ENCODE data around the gene PKP3.

The PKP3 gene

GRCh38 chr11:403761-404431 is 9.9 kb downstream of the PKP3 start:
- ATAC-seq (ENCODE audit: insufficient read depth, low read depth) (no peak), DNase-seq (no peak)
- TF ChIP-seq CTCF (IDR thresholded peaks at IDR 0.05; ENCODE audit: borderline replicate concordance, extremely low read depth, low read length, poor library complexity, severe bottlenecking) (no peak), EZH2 (IDR thresholded peaks at IDR 0.05; ENCODE audit: borderline replicate concordance, low read depth, low read length, severe bottlenecking) (no peak)
- no peaks in the 10 kb centered on the region for H3K36me3 ChIP-seq (ENCODE audit: insufficient read depth, low read length)
- H3K4me2 ChIP-seq (ENCODE audit: insufficient read depth, low read length): no peak overlapping the region
- H3K4me1 ChIP-seq (ENCODE audit: insufficient read depth, low read length): peaks cover 26% of the 10 kb centered on the region
- H3K9me3 ChIP-seq (ENCODE audit: insufficient read depth, low read length, severe bottlenecking): no peaks in the 10 kb centered on the region
- no peaks in the 10 kb centered on the region for H3K79me2 ChIP-seq (ENCODE audit: insufficient read depth, low read length)
- H2AFZ ChIP-seq (ENCODE audit: low read depth, low read length): no peak overlapping the region
- peaks cover 6% of the 10 kb centered on the region; the same call in 1 of the 2 replicates for H4K20me1 ChIP-seq (ENCODE audit: insufficient read depth, low read length)
- no peak overlapping the region for H3K27ac ChIP-seq (ENCODE audit: low read length)
- H3K27me3 ChIP-seq (ENCODE audit: insufficient read depth, low read length, poor library complexity): no peaks in the 10 kb centered on the region
- H3K4me3 ChIP-seq (ENCODE audit: low read depth in 1 of 2, low read length in 2 of 2): no peak overlapping the region
- no peak overlapping the region for H3K9ac ChIP-seq (ENCODE audit: low read depth, low read length)

GRCh38 chr11:404551-405264 is 10.7 kb downstream of the PKP3 start:
- H3K9ac ChIP-seq (ENCODE audit: low read depth, low read length): no peak overlapping the region
- no peak for ATAC-seq (ENCODE audit: insufficient read depth, low read depth)

GRCh38 chr11:405323-405953 is 11.4 kb downstream of the PKP3 start:
- peaks cover 9% of the 10 kb centered on the region; the same call in 1 of the 2 replicates for H4K20me1 ChIP-seq (ENCODE audit: insufficient read depth, low read length)
- H3K4me3 ChIP-seq (ENCODE audit: low read depth in 1 of 2, low read length in 2 of 2): no peak overlapping the region
- no peaks in the 10 kb centered on the region for H3K9me3 ChIP-seq (ENCODE audit: insufficient read depth, low read length, severe bottlenecking)
- no peak for TF ChIP-seq CTCF (IDR thresholded peaks at IDR 0.05; ENCODE audit: borderline replicate concordance, extremely low read depth, low read length, poor library complexity, severe bottlenecking)
- ATAC-seq (ENCODE audit: insufficient read depth, low read depth): no peak
- H3K4me2 ChIP-seq (ENCODE audit: insufficient read depth, low read length): no peak overlapping the region
- no peak overlapping the region for H3K9ac ChIP-seq (ENCODE audit: low read depth, low read length)
- H3K79me2 ChIP-seq (ENCODE audit: insufficient read depth, low read length): no peaks in the 10 kb centered on the region; the same call in 1 of the 2 replicates
- no peaks in the 10 kb centered on the region for H3K27me3 ChIP-seq (ENCODE audit: insufficient read depth, low read length, poor library complexity)
- H3K4me1 ChIP-seq (ENCODE audit: insufficient read depth, low read length): peaks cover 34% of the 10 kb centered on the region
- no peak overlapping the region for H2AFZ ChIP-seq (ENCODE audit: low read depth, low read length)
- DNase-seq: no peak
- H3K36me3 ChIP-seq (ENCODE audit: insufficient read depth, low read length): no peaks in the 10 kb centered on the region; the same call in 1 of the 2 replicates
- H3K27ac ChIP-seq (ENCODE audit: low read length): no peak overlapping the region

More at GRCh38 chr11:404551-405264, 10.7 kb downstream of the PKP3 start:
- Histone ChIP-seq H3K27me3 (ENCODE audit: insufficient read depth, low read length, poor library complexity) (no peaks in the 10 kb centered on the region), H4K20me1 (ENCODE audit: insufficient read depth, low read length) (peaks cover 9% of the 10 kb centered on the region; the same call in 1 of the 2 replicates), H3K9me3 (ENCODE audit: insufficient read depth, low read length, severe bottlenecking) (no peaks in the 10 kb centered on the region), H3K79me2 (ENCODE audit: insufficient read depth, low read length) (no peaks in the 10 kb centered on the region; the same call in 1 of the 2 replicates), H3K4me1 (ENCODE audit: insufficient read depth, low read length) (peaks cover 33% of the 10 kb centered on the region), H3K4me2 (ENCODE audit: insufficient read depth, low read length) (no peak overlapping the region), H3K36me3 (ENCODE audit: insufficient read depth, low read length) (no peaks in the 10 kb centered on the region; the same call in 1 of the 2 replicates), H3K27ac (ENCODE audit: low read length) (no peak overlapping the region), H2AFZ (ENCODE audit: low read depth, low read length) (no peak overlapping the region), H3K4me3 (ENCODE audit: low read depth in 1 of 2, low read length in 2 of 2) (no peak overlapping the region)
- TF ChIP-seq EZH2 (IDR thresholded peaks at IDR 0.05; ENCODE audit: borderline replicate concordance, low read depth, low read length, severe bottlenecking) (no peak), CTCF (IDR thresholded peaks at IDR 0.05; ENCODE audit: borderline replicate concordance, extremely low read depth, low read length, poor library complexity, severe bottlenecking) (no peak)
- no peak for DNase-seq

Data from DND-41 (cell line).